BLaER1 treated with 17β-estradiol and CSF1 and Interleukin-3, amounts not matched to agents 10 nM and 100 nM (cell line): Measurements from ENCODE around the gene FOXP1.

Experiments
- H3K27ac ChIP-seq, 11 experiments: shearing (Covaris generic); formaldehyde crosslinking; 2 replicates each; pipeline ENCODE4 v1.8.1; 2022
- H3K27me3 ChIP-seq, 11 experiments: shearing (Covaris generic); formaldehyde crosslinking; 2 replicates each; pipeline ENCODE4 v1.8.1; 2022
- H3K36me3 ChIP-seq, 11 experiments: shearing (Covaris generic); formaldehyde crosslinking; 2 replicates each; pipeline ENCODE4 v1.8.1; 2022
- H3K4me1 ChIP-seq, 10 experiments: shearing (Covaris generic); formaldehyde crosslinking; 2 replicates each; pipeline ENCODE4 v1.8.1; 2022
- H3K4me2 ChIP-seq, 11 experiments: shearing (Covaris generic); formaldehyde crosslinking; 2 replicates each; pipeline ENCODE4 v1.8.1; 2022
- H3K4me3 ChIP-seq, 10 experiments: shearing (Covaris generic); formaldehyde crosslinking; 2 replicates each; pipeline ENCODE4 v1.8.1; 2022
- H3K9ac ChIP-seq, 11 experiments: shearing (Covaris generic); formaldehyde crosslinking; 2 replicates each; pipeline ENCODE4 v1.8.1; 2022
- H3K9me3 ChIP-seq, 11 experiments: shearing (Covaris generic); formaldehyde crosslinking; replicated peaks in 1 of 11; 2 replicates each; pipeline ENCODE4 v1.8.1; 2022
- H4K20me1 ChIP-seq, 11 experiments: shearing (Covaris generic); formaldehyde crosslinking; 2 replicates each; pipeline ENCODE4 v1.8.1; 2022
- Cebpa-rat ChIP-seq, 11 experiments: shearing (Covaris generic); IDR thresholded peaks; 2 replicates each; pipeline ENCODE4 v1.8.1; 2022

The FOXP1 gene

DNA sequence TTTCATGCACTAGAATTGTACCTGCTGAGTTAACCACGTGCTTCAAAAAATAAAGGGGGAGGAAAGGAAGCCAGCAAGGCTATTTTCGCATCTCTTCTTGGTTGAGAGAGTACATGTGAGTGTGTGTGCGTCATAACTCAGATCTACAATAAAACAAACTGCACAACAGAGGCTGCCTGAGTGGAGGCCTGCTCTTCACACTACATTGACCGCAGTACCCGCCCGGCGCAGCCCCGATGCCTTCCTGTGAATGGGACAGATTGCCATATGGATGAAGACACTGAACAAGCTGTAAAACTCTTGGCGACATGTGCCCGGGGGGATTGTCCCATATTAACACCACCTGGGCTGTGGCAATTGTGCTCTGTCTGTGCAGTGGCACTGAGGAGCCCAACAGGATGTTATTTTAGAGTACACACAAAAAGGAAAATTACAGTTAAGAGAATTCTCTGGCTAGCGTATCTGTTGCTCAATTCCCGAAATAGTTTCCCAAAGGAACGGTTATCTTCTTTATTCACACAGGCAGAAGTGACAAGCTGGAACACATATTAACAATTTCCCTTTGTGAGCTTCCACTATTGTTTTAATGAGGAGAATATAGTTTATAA lies 551.5 kb downstream of the FOXP1 start:
- Histone ChIP-seq H3K4me2 (peak overlapping the region; percentile 45 to 88 (median 69)), H3K27ac (peak overlapping the region in 5 of 11 experiments; percentile 5 to 73 (median 41); a peak in 8 of 22 replicates)
- no peak for TF ChIP-seq Cebpa-rat (IDR thresholded peaks at IDR 0.05)

DNA sequence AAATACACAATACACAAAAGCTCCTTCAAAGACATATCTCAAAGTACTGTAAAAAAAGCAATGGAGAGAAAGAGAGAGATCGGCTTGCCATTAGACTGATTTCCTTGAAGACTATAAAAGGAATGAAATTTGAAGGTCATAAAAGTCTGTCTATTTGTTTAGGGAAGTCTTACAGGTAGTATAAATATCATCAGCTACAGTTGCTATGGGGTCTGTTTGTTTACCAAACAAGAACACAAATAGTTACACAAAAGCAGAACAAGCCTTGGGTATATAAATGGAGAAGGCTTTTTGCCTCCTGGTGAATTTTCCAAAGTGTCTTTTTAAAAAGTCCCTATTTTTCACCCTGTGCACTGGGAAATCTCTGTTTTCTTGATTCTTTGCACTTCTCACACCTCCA lies 552.3 kb downstream of the FOXP1 start:
- peaks cover 0 to 24% (median 18%) of the 10 kb centered on the region in 11 experiments; a peak in 18 of 22 replicates for H3K9me3 ChIP-seq
- H3K27ac ChIP-seq: peak overlapping the region in 4 of 11 experiments; percentile 5 to 73 (median 57); a peak in 6 of 22 replicates
- peaks cover 0 to 6% (median 0%) of the 10 kb centered on the region in 11 experiments; a peak in 5 of 22 replicates for H4K20me1 ChIP-seq
- H3K4me3 ChIP-seq: no peak overlapping the region
- H3K27me3 ChIP-seq: no peaks in the 10 kb centered on the region
- TF ChIP-seq Cebpa-rat (IDR thresholded peaks at IDR 0.05): no peak
- H3K9ac ChIP-seq: peak overlapping the region in 2 of 11 experiments; percentile 22 to 70; a peak in 1 of 22 replicates
- H3K4me1 ChIP-seq: peaks cover 18 to 80% (median 30%) of the 10 kb centered on the region in 10 experiments
- H3K4me2 ChIP-seq: peak overlapping the region in 9 of 11 experiments; percentile 60 to 88 (median 71); a peak in 11 of 22 replicates
- peaks cover 16 to 47% (median 34%) of the 10 kb centered on the region in 11 experiments; a peak in 21 of 22 replicates for H3K36me3 ChIP-seq

More for the DNA sequence above, 551.5 kb downstream of the FOXP1 start:
- Histone ChIP-seq H3K4me3 (no peak overlapping the region), H3K9ac (peak overlapping the region in 2 of 11 experiments; percentile 22 to 70; a peak in 2 of 22 replicates), H3K9me3 (peaks cover 0 to 24% (median 18%) of the 10 kb centered on the region in 11 experiments; a peak in 18 of 22 replicates), H3K27me3 (no peaks in the 10 kb centered on the region), H3K36me3 (peaks cover 18 to 55% (median 34%) of the 10 kb centered on the region in 11 experiments; a peak in 20 of 22 replicates), H3K4me1 (peaks cover 18 to 75% (median 30%) of the 10 kb centered on the region in 10 experiments), H4K20me1 (peaks cover 0 to 13% (median 0%) of the 10 kb centered on the region in 11 experiments; a peak in 4 of 22 replicates)

DNA sequence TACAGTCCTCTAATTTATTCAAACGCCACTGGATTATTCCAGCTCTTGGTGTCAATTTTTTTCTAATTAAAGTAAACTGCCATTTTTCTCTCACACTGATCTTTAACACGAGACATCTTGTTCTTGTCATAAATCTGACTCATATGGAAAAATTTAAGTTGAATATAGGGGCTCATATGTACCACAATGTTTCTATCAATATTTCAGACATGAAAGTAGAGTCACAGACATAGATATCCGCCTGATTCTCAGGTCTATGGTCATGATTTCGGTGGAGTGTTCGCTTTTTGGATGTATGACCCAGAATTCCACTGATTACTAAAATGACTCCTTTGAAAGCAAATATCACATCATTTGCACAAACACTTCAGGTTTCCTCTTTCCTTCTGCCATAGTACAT lies 552.8 kb downstream of the FOXP1 start:
- peak overlapping the region in 4 of 11 experiments; percentile 5 to 73 (median 57); a peak in 5 of 22 replicates for H3K27ac ChIP-seq
- H3K27me3 ChIP-seq: no peaks in the 10 kb centered on the region
- H3K4me2 ChIP-seq: peak overlapping the region in 3 of 11 experiments; percentile 60 to 88 (median 71); a peak in 3 of 22 replicates
- TF ChIP-seq Cebpa-rat (IDR thresholded peaks at IDR 0.05): no peak
- H3K36me3 ChIP-seq: peaks cover 16 to 44% (median 34%) of the 10 kb centered on the region in 11 experiments; a peak in 20 of 22 replicates
- H3K4me3 ChIP-seq: no peak overlapping the region
- H3K9ac ChIP-seq: peak overlapping the region in 1 of 11 experiments; percentile 7; a peak in 1 of 22 replicates
- H4K20me1 ChIP-seq: peaks cover 0 to 3% (median 0%) of the 10 kb centered on the region in 11 experiments; a peak in 5 of 22 replicates
- peaks cover 0 to 24% (median 18%) of the 10 kb centered on the region in 11 experiments; a peak in 18 of 22 replicates for H3K9me3 ChIP-seq
- H3K4me1 ChIP-seq: peaks cover 18 to 76% (median 28%) of the 10 kb centered on the region in 10 experiments

DNA sequence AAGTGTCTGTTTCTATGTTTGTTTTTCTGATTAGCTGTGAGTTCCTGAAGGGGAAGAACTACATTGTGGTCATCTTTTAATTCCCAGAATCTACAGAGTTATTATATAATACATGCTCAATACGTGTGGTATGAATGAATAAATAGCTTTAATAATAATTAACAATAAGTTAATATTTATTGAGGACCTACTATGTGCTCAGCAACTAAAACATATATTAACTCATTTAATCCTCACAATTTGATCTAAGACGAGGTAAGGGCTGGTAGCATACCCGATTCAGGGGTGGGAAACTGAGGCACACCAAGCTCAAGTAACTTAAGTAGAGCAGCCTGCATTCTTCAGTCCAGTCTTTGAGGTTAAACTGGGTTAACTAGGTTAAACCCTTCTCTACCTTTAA lies 553.8 kb downstream of the FOXP1 start:
- Histone ChIP-seq H3K4me3 (no peak overlapping the region), H3K4me1 (peaks cover 10 to 66% (median 21%) of the 10 kb centered on the region in 10 experiments), H4K20me1 (peaks cover 0 to 3% (median 0%) of the 10 kb centered on the region in 11 experiments; a peak in 5 of 22 replicates), H3K9ac (no peak overlapping the region), H3K27ac (peak overlapping the region in 2 of 11 experiments; percentile 73; a peak in 3 of 22 replicates), H3K9me3 (peaks cover 0 to 24% (median 18%) of the 10 kb centered on the region in 11 experiments; a peak in 18 of 22 replicates), H3K36me3 (peaks cover 16 to 39% (median 29%) of the 10 kb centered on the region in 11 experiments; a peak in 20 of 22 replicates), H3K27me3 (no peaks in the 10 kb centered on the region), H3K4me2 (peak overlapping the region in 1 of 11 experiments; percentile 88; a peak in 1 of 22 replicates)
- TF ChIP-seq Cebpa-rat (IDR thresholded peaks at IDR 0.05): no peak

DNA sequence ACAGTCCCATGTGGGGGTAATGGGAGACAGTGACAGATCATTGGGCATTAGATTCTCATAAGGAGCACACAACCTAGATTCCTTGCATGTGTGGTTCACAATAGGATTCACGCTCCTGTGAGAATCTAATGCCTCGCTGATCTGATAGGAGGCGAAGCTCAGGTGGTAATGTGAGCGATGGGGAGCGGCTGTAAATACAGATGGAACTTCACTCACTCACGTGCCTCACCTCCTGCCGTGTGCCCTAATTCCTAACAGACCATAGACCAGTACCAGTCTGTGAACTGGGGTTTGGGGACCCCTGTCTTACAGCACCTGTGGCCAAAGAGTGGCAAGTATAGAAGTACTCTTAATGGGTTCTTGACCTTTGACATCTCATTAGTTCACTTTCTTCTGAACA lies 554.7 kb downstream of the FOXP1 start:
- Histone ChIP-seq H3K4me3 (no peak overlapping the region), H3K9ac (no peak overlapping the region), H3K27ac (peak overlapping the region in 1 of 11 experiments; percentile 24; a peak in 2 of 22 replicates), H3K36me3 (peaks cover 12 to 38% (median 24%) of the 10 kb centered on the region in 11 experiments; a peak in 17 of 22 replicates), H3K27me3 (no peaks in the 10 kb centered on the region), H4K20me1 (peaks cover 0 to 3% (median 0%) of the 10 kb centered on the region in 11 experiments; a peak in 5 of 22 replicates), H3K4me1 (peaks cover 10 to 57% (median 21%) of the 10 kb centered on the region in 10 experiments), H3K4me2 (no peak overlapping the region), H3K9me3 (peaks cover 0 to 24% (median 18%) of the 10 kb centered on the region in 11 experiments; a peak in 18 of 22 replicates)
- no peak for TF ChIP-seq Cebpa-rat (IDR thresholded peaks at IDR 0.05)

DNA sequence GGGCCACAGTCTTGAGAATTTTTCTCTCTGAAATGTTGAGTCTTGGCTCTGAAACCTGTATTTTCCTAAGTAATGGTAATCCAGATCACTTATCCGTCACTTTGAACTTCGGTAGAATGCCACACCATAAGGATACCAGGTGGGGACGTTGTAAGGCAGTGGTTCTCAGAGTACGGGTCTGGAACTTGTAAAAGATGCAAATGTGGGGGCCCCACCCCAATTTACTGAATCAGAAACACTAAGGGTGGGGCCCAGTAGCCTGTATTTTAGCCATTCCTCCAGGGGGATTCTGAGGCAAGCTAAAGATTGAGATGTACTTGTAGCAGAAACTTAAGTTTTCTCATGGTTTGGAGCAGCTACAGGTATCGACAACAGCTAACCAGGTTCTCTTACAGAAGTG lies 555.3 kb downstream of the FOXP1 start:
- no peak for TF ChIP-seq Cebpa-rat (IDR thresholded peaks at IDR 0.05)
- peaks cover 9 to 35% (median 21%) of the 10 kb centered on the region in 11 experiments; a peak in 15 of 22 replicates for H3K36me3 ChIP-seq
- H3K27me3 ChIP-seq: no peaks in the 10 kb centered on the region
- peak overlapping the region in 2 of 11 experiments; percentile 23 to 32; a peak in 2 of 22 replicates for H3K4me2 ChIP-seq
- peaks cover 10 to 57% (median 20%) of the 10 kb centered on the region in 10 experiments for H3K4me1 ChIP-seq
- peaks cover 0 to 24% (median 18%) of the 10 kb centered on the region in 11 experiments; a peak in 18 of 22 replicates for H3K9me3 ChIP-seq
- peaks cover 0 to 3% (median 0%) of the 10 kb centered on the region in 11 experiments; a peak in 4 of 22 replicates for H4K20me1 ChIP-seq
- H3K27ac ChIP-seq: peak overlapping the region in 2 of 11 experiments; percentile 61 to 69; a peak in 2 of 22 replicates
- no peak overlapping the region for H3K4me3 ChIP-seq
- no peak overlapping the region for H3K9ac ChIP-seq

DNA sequence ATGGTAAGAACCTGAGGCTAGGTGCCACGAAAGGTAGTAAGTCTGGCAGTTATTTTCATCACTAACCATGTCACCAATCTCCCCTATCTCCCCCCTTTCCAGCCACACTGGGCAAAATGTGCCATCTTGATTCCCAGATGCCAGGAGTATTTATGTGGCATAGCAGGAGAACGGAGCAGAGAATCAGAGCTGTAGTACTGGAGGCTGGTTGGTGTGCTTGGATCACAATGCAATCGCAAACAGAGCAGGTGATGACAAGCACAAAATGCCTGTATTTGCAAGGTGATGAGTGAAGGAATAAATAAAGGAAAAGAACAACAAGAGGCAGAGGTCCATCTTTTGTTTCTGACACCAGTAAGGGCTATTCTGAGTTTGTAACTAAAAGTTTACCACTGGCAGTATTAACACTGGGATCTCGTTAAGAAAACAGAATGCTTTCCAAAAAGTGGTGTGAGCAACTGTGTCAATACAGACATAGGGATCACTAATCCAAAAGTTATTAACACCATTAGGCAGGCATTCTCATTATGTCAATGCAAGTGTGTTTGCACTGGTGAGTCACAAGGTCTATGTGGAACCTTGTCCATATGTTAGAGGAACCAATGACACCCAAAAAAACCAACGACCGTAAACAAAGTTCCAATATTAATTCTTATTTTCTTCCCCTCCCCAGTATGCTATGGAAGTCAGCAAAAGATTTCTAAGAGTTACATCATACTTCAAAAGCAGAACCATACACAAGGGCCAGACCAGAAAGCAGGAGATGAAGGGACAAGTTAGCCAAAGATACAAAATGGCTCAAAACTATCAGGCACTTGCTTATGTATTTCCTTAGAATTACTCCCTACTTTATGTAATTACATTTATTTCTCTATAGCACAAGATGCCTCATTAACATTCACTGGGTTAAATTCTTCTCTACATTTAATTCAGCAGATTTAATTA lies 556.6 kb downstream of the FOXP1 start:
- H3K36me3 ChIP-seq: peaks cover 9 to 38% (median 21%) of the 10 kb centered on the region in 11 experiments; a peak in 15 of 22 replicates
- H3K9me3 ChIP-seq: peaks cover 0 to 24% (median 18%) of the 10 kb centered on the region in 11 experiments; a peak in 18 of 22 replicates
- peak overlapping the region in 2 of 11 experiments; percentile 61 to 69; a peak in 3 of 22 replicates for H3K27ac ChIP-seq
- H3K27me3 ChIP-seq: no peaks in the 10 kb centered on the region
- TF ChIP-seq Cebpa-rat (IDR thresholded peaks at IDR 0.05): no peak
- no peak overlapping the region for H3K4me3 ChIP-seq
- peak overlapping the region in 2 of 11 experiments; percentile 23 to 52; a peak in 4 of 22 replicates for H3K4me2 ChIP-seq
- H3K9ac ChIP-seq: peak overlapping the region in 1 of 11 experiments; percentile 36; a peak in 1 of 22 replicates
- no peaks in the 10 kb centered on the region; a peak in 1 of 22 replicates for H4K20me1 ChIP-seq
- H3K4me1 ChIP-seq: peaks cover 2 to 50% (median 8%) of the 10 kb centered on the region in 10 experiments

- Histone ChIP-seq H4K20me1 (peaks cover 0 to 1% (median 0%) of the 10 kb centered on the region in 11 experiments; a peak in 2 of 22 replicates), H3K4me1 (peaks cover 0 to 36% (median 0%) of the 10 kb centered on the region in 10 experiments; a peak in 5 of 20 replicates), H3K9ac (no peak overlapping the region)
These were observed 558.0 kb downstream of the FOXP1 start for GRCh38 chr3:71025516-71025915.

More at GRCh38 chr3:71025516-71025915, 558.0 kb downstream of the FOXP1 start:
- TF ChIP-seq Cebpa-rat (IDR thresholded peaks at IDR 0.05): no peak
- Histone ChIP-seq H3K4me3 (no peak overlapping the region), H3K27ac (no peak overlapping the region), H3K9me3 (peaks cover 0 to 24% (median 18%) of the 10 kb centered on the region in 11 experiments; a peak in 18 of 22 replicates), H3K4me2 (no peak overlapping the region), H3K27me3 (no peaks in the 10 kb centered on the region), H3K36me3 (peaks cover 9 to 38% (median 21%) of the 10 kb centered on the region in 11 experiments; a peak in 15 of 22 replicates)
